ENCODE data around the gene CFAP53.
"Not testable (repeated sequence)": the region's sequence is repeated elsewhere in the genome, so short reads cannot be mapped to it uniquely, and the experiment has no call there.

The CFAP53 gene

DNA sequence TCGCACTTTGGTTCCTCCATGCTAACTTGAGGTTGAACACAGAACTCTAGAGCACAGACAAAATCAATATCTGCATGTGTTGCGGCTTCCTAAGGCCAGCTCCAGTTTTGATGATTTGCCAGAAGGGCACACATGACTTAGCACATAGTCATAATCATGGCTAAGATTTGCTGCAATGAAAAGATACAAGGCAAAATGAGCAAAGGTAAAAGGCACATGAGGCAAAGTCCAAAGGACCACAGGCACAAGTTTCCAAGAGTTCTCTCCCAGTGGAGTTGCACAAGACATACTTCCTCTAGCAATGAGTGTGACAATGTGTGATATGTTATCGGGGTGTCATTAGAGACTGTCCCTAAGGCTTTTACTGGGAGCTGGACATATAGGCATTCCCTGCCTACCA, 45.4 kb upstream of the CFAP53 start:
- peaks cover 7% of the 10 kb centered on the region for H3K27me3 Mint-ChIP-seq (ENCODE audit: low read depth, poor library complexity)
- peaks cover 12% of the 10 kb centered on the region for H3K4me1 Mint-ChIP-seq
- no peaks in the 10 kb centered on the region for H3K36me3 Mint-ChIP-seq (ENCODE audit: low read depth)
- TF ChIP-seq CTCF (IDR thresholded peaks at IDR 0.05): no peak
- DNase-seq: no peak
- H3K4me3 Mint-ChIP-seq: no peak overlapping the region
- peaks cover 9% of the 10 kb centered on the region for H3K9me3 Mint-ChIP-seq
- H3K27ac Mint-ChIP-seq: no peak overlapping the region

DNA sequence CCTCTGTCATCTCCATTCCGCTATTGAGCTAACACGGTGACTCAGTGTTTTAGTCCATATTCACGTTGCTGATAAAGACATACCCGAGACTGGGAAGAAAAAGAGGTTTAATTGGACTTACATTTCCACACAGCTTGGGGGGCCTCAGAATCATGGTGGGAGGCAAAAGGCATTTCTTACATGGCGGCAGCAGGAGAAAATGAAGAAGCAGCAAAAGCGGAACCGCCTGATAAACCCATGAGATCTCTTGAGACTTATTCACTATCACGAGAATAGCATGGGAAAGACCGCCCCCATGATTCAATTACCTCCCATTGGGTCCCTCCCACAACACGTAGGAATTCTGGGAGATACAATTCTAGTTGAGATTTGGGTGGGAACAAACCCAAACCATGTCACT, 43.8 kb upstream of the CFAP53 start:
- no peak for TF ChIP-seq CTCF (IDR thresholded peaks at IDR 0.05)
- Mint-ChIP-seq H3K27me3 (ENCODE audit: low read depth, poor library complexity) (peaks cover 13% of the 10 kb centered on the region), H3K36me3 (ENCODE audit: low read depth) (no peaks in the 10 kb centered on the region)

GRCh38 chr18:50308851-50309250, 42.6 kb upstream of the CFAP53 start:
- H3K36me3 Mint-ChIP-seq (ENCODE audit: low read depth); H3K27ac Mint-ChIP-seq; H3K4me3 Mint-ChIP-seq; DNase-seq: not testable (repeated sequence)
- peaks cover 17% of the 10 kb centered on the region for H3K27me3 Mint-ChIP-seq (ENCODE audit: low read depth, poor library complexity)
- H3K4me1 Mint-ChIP-seq: peaks cover 12% of the 10 kb centered on the region
- H3K9me3 Mint-ChIP-seq: peaks cover 27% of the 10 kb centered on the region

More for the DNA sequence above, 43.8 kb upstream of the CFAP53 start:
- Mint-ChIP-seq H3K9me3 (peaks cover 20% of the 10 kb centered on the region), H3K4me3 (no peak overlapping the region), H3K27ac (no peak overlapping the region), H3K4me1 (peaks cover 12% of the 10 kb centered on the region)
- DNase-seq: no peak

DNA sequence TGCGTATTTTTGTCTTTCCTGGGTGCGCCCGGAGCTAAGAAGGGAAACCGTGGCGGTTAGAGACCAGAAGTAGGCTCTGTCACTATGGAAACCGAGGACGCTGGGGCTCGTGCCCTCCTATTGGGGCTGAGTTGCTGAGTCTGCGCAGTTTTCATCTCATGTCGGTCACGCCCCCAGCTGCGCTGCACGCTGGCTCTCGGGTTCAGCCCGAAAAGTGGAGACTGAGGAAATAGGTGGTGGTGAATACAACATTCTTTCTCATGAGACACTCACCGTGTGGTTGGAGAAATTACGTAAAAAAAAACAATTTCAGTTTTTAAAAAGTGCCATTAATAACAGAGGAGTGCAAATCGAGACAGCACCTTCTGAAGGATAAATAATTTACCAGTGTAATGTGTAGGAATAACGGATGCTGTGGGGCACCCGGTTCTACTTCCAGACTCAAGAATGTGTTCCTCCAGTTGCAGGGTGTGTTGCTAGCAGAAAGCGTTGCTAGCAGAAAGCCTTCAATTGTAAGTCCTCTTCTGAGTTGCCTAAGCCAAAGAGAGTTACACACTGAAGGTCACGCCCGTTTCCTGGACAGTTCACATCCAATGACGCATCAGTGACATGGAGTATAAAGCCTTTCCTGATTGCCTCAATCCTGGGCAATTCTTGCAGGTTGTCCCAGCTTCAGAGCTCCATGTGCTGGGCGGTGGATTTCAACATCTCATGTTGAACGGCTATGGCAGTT, 41.6 kb upstream of the CFAP53 start:
- peak; percentile 73 for DNase-seq
- peaks cover 29% of the 10 kb centered on the region for H3K9me3 Mint-ChIP-seq
- peaks cover 24% of the 10 kb centered on the region for H3K27me3 Mint-ChIP-seq (ENCODE audit: low read depth, poor library complexity)
- H3K4me1 Mint-ChIP-seq: peaks cover 12% of the 10 kb centered on the region
- H3K36me3 Mint-ChIP-seq (ENCODE audit: low read depth): no peaks in the 10 kb centered on the region
- TF ChIP-seq CTCF (IDR thresholded peaks at IDR 0.05): no peak
- H3K27ac Mint-ChIP-seq: no peak overlapping the region
- H3K4me3 Mint-ChIP-seq: peak overlapping the region; percentile 81

DNA sequence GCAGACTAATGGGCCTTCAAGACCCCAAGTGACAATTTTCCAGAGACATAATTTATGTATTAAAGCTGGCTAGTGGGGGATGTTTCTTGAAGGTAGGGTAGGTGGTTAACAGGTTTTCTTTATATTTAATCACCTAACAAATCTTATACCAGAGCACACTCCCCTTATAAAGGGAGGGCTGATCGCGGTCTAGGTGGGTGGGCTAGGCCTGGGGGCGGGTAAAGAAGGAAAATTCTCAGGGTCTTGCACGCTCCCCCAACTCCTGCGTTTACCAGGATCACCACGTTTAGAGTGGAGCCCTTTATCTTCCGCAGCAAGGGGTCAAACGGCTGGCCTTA, 41.1 kb upstream of the CFAP53 start:
- no peak for TF ChIP-seq CTCF (IDR thresholded peaks at IDR 0.05)
- H3K4me3 Mint-ChIP-seq: peak overlapping the region; percentile 81
- H3K9me3 Mint-ChIP-seq: peaks cover 29% of the 10 kb centered on the region
- H3K36me3 Mint-ChIP-seq (ENCODE audit: low read depth): no peaks in the 10 kb centered on the region
- H3K27me3 Mint-ChIP-seq (ENCODE audit: low read depth, poor library complexity): peaks cover 24% of the 10 kb centered on the region
- no peak overlapping the region for H3K27ac Mint-ChIP-seq
- no peak for DNase-seq
- peaks cover 12% of the 10 kb centered on the region for H3K4me1 Mint-ChIP-seq

DNA sequence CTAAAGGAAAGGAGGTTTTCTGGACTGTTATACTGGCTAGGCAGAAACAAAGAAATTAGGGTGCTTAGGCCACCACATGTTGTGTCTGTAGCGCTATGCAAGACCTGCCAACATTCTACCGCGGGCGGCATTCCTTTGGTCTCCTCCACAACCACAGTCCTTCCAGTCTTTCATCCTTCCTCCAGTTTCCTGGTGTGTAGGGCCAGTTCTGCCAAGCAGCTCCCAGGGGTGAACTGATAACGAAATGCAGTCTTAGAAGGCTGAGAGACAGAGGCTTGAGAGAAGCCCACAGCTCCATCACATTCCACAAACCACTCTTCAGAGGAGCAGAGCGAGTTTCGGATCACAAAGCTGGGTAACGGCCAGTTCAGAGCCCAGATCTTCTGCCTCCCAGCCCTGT, 40.6 kb upstream of the CFAP53 start:
- Mint-ChIP-seq H3K27me3 (ENCODE audit: low read depth, poor library complexity) (peaks cover 24% of the 10 kb centered on the region), H3K36me3 (ENCODE audit: low read depth) (no peaks in the 10 kb centered on the region), H3K4me1 (peaks cover 12% of the 10 kb centered on the region), H3K4me3 (peak overlapping the region; percentile 81), H3K27ac (no peak overlapping the region), H3K9me3 (peaks cover 29% of the 10 kb centered on the region)
- no peak for DNase-seq
- no peak for TF ChIP-seq CTCF (IDR thresholded peaks at IDR 0.05)
